Measurements from ENCODE around the gene ANO10. TPM values are rescaled to one million over a fixed set of nuclear protein-coding genes. Genes with fewer than 3 reads are reported as not detected.
"Not testable (repeated sequence)": the region's sequence is repeated elsewhere in the genome, so short reads cannot be mapped to it uniquely, and the experiment has no call there.

The ANO10 gene
- total RNA-seq, 2 experiments from 2014 or later, result 12.4 to 14.3 TPM

DNA sequence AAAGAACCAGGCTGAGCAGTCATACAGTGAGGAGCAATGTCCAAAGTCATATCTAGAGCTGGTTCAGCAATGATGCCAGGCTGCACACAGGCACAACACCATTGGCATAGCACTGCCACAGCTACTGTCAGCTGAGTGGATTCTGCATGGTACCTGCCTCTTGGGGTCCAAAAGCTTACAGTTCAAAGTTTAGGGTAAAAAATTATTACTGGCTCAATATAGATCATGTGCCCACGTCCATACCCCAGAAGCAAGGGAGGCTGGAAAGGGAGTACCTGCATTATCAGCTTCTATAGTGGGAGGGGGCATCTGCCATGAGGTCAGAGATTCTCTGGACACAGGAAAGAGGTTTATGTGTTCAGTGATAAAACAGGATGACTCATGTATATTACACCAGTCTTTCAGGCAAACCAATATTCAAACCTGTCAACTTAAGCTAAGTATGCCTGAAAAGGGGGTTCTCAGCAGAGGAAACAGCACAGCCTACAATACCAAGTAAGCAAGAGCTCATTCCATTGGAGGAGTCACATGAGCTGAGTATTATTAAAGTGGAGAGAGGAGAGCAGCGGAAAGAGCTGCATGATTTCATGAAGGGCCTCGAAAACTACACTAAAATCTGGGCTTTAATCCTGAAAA is 99.0 kb downstream of the ANO10 start:
- peaks cover 23% of the 10 kb centered on the region for H3K9me3 Mint-ChIP-seq
- no peak overlapping the region for H3K4me3 Mint-ChIP-seq
- H3K27ac Mint-ChIP-seq, result no peak overlapping the region
- no peaks in the 10 kb centered on the region for H3K4me1 Mint-ChIP-seq
- H3K27me3 Mint-ChIP-seq, result no peaks in the 10 kb centered on the region
- ChIA-PET CTCF (interaction anchor here (0.9 to 1.3 kb wide), 3 partner anchors 9 to 20 kb away, joined by 3 to 5 read pairs (median 4); no protein-coding TSS in a partner anchor), POLR2A (no interaction called here)
- DNase-seq, result no peak
- H3K36me3 Mint-ChIP-seq (ENCODE audit: low read depth), result peaks cover 12% of the 10 kb centered on the region

- CTCF ChIA-PET, result no interaction called here
Measured at GRCh38 chr3:43521941-43522340, 99.9 kb downstream of the ANO10 start.

DNA sequence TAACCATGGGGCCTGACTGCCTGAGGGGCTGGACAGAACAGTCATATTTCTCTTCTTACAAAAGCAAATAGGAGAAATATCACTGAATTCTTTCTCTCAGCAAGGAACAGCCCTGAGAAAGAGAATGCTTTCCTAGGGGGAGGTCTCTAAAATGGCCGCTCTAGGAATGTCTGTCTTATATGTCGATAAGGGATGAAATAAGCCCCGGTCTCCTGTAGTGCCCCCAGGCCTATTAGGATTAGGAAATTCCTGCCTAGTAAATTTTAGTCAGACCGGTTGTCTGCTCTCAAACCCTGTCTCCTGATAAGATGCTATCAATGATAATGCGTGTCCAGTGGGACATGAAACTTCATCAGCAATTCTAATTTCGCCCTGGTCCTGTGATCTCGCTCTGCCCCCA is 103.3 kb downstream of the ANO10 start:
- H3K27ac Mint-ChIP-seq, H3K4me1 Mint-ChIP-seq, DNase-seq, POLR2A ChIA-PET, CTCF ChIA-PET, H3K4me3 Mint-ChIP-seq, H3K27me3 Mint-ChIP-seq: not testable (repeated sequence)
- peaks cover 12% of the 10 kb centered on the region for H3K36me3 Mint-ChIP-seq (ENCODE audit: low read depth)
- peaks cover 26% of the 10 kb centered on the region for H3K9me3 Mint-ChIP-seq

More at GRCh38 chr3:43521941-43522340, 99.9 kb downstream of the ANO10 start:
- POLR2A ChIA-PET, result no interaction called here
- Mint-ChIP-seq H3K27me3 (no peaks in the 10 kb centered on the region), H3K4me1 (no peaks in the 10 kb centered on the region), H3K27ac (no peak overlapping the region), H3K9me3 (peaks cover 24% of the 10 kb centered on the region), H3K36me3 (ENCODE audit: low read depth) (peaks cover 14% of the 10 kb centered on the region), H3K4me3 (no peak overlapping the region)
- DNase-seq, result no peak

DNA sequence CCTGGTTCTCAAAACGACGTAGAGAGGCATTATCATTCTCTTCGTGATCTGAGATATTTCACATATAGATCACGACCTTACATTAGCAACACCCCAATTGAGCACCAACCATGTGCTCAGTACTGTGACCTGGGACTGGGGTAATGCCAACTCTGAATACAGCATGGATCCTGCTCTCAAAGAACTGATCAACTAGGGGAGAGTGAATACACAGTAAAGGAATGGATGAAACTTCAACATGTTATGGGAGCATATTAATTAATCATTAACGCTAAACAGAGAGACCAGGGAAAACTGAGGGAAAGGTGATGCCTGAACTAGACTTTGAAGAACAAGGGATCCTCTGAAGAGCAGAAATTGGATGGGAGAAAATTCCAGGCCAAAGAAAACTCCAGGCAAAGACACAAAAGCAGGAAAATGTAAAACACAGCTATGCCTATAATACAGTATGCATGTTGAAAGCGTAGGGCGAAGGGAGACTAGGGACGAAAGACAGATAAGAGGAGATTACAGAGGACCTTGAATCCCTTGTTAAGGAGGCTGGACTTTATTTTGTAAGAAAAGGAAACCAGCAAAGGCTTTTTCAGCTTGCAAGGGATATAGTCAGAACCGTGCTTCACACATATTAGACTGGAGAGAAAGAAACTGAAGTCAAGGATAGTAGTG is 105.7 kb downstream of the ANO10 start:
- Mint-ChIP-seq H3K9me3 (peaks cover 26% of the 10 kb centered on the region), H3K4me1 (no peaks in the 10 kb centered on the region), H3K4me3 (no peak overlapping the region), H3K27ac (no peak overlapping the region), H3K27me3 (no peaks in the 10 kb centered on the region), H3K36me3 (ENCODE audit: low read depth) (peaks cover 12% of the 10 kb centered on the region)
- ChIA-PET POLR2A (no interaction called here), CTCF (no interaction called here)
- no peak for DNase-seq

GRCh38 chr3:43515208-43515917 is 106.4 kb downstream of the ANO10 start:
- CTCF ChIA-PET, result no interaction called here

GRCh38 chr3:43512754-43513404 is 108.9 kb downstream of the ANO10 start:
- DNase-seq, result no peak
- H3K27me3 Mint-ChIP-seq, result no peaks in the 10 kb centered on the region
- peaks cover 6% of the 10 kb centered on the region for H3K9me3 Mint-ChIP-seq
- H3K27ac Mint-ChIP-seq, result no peak overlapping the region
- ChIA-PET POLR2A (interaction anchor here (0.7 kb wide), 1 partner anchor 181 kb away, joined by 4 read pairs; no protein-coding TSS in a partner anchor), CTCF (interaction anchor here (1.1 kb wide), 1 partner anchor 10 kb away, joined by 3 read pairs; no protein-coding TSS in a partner anchor)
- H3K4me1 Mint-ChIP-seq, result no peaks in the 10 kb centered on the region
- peaks cover 2% of the 10 kb centered on the region for H3K36me3 Mint-ChIP-seq (ENCODE audit: low read depth)
- no peak overlapping the region for H3K4me3 Mint-ChIP-seq

More at GRCh38 chr3:43515208-43515917, 106.4 kb downstream of the ANO10 start:
- POLR2A ChIA-PET, result no interaction called here
- peaks cover 12% of the 10 kb centered on the region for H3K36me3 Mint-ChIP-seq (ENCODE audit: low read depth)
- no peaks in the 10 kb centered on the region for H3K27me3 Mint-ChIP-seq
- no peak overlapping the region for H3K27ac Mint-ChIP-seq
- peaks cover 26% of the 10 kb centered on the region for H3K9me3 Mint-ChIP-seq
- no peak overlapping the region for H3K4me3 Mint-ChIP-seq
- no peaks in the 10 kb centered on the region for H3K4me1 Mint-ChIP-seq
- DNase-seq, result no peak

DNA sequence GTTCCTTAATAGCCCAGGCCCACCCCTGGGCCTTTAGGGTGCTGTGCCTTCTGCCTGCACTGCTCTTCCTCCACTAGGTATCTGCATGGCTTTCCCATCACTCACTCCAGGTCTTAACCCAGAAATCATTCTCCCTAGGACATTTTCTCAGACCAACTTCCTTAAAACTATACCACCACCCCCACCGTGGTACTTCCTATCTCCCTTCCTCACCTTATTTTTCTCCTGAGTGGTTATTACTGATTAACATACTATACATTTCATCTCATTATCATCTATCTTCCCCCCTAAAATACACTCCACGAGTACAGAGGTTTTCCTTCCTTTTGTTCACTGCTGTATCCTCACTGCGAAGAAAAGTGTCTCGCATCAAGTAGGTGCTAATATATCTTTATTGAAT is 115.2 kb downstream of the ANO10 start:
- Mint-ChIP-seq H3K36me3 (ENCODE audit: low read depth) (peaks cover 1% of the 10 kb centered on the region), H3K27ac (no peak overlapping the region), H3K9me3 (no peaks in the 10 kb centered on the region), H3K4me3 (no peak overlapping the region), H3K27me3 (no peaks in the 10 kb centered on the region), H3K4me1 (peaks cover 15% of the 10 kb centered on the region)
- ChIA-PET CTCF (no interaction called here), POLR2A (no interaction called here)
- DNase-seq, result no peak

- POLR2A ChIA-PET, result no interaction called here
- H3K27me3 Mint-ChIP-seq, result no peaks in the 10 kb centered on the region
- no peak for DNase-seq
- H3K9me3 Mint-ChIP-seq, result no peaks in the 10 kb centered on the region
- H3K27ac Mint-ChIP-seq, result no peak overlapping the region
- peaks cover 19% of the 10 kb centered on the region for H3K4me1 Mint-ChIP-seq
- CTCF ChIA-PET, result no interaction called here
- peaks cover 1% of the 10 kb centered on the region for H3K36me3 Mint-ChIP-seq (ENCODE audit: low read depth)
- no peak overlapping the region for H3K4me3 Mint-ChIP-seq
Measured at GRCh38 chr3:43505351-43505750, 116.5 kb downstream of the ANO10 start.

DNA sequence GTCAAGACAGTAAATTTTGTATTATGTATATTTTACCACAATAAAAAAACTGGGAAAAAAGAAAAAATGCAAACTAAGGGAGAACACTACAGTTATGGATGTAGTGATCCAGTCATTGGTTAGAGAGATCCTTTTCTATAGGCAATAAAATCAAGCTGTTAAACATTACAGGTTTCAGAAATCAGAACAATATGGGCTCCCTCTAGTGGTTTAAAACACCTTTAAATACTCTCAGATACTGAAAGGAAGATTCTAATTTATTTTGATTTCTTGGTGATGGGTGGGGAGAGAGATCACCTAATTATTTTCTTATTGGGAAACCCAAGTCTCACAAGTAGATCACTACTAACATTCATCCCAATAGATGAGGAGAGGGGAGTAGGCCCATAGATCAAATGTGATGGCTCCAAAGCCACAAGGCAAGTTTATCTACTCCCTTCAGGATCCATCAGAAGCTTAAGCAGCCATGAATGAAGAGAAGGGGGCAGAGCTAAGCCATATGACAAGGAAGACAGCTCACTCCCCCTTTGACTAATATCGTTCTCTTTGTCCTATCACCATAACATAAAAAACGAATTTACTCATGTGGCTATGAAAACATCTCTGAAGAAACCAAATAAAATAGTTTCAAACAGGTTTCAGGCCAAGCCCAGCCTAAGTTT is 118.6 kb downstream of the ANO10 start:
- CTCF ChIA-PET, result interaction anchor here (0.9 to 2.2 kb wide), 11 partner anchors 8 to 542 kb away, joined by 3 to 6 read pairs (median 3); no protein-coding TSS in a partner anchor
- no peaks in the 10 kb centered on the region for H3K9me3 Mint-ChIP-seq
- H3K27me3 Mint-ChIP-seq, result no peaks in the 10 kb centered on the region
- peaks cover 27% of the 10 kb centered on the region for H3K4me1 Mint-ChIP-seq
- peaks cover 1% of the 10 kb centered on the region for H3K36me3 Mint-ChIP-seq (ENCODE audit: low read depth)
- no peak overlapping the region for H3K4me3 Mint-ChIP-seq
- H3K27ac Mint-ChIP-seq, result no peak overlapping the region
- DNase-seq, result no peak
- POLR2A ChIA-PET, result interaction anchor here (0.6 kb wide), 1 partner anchor 123 kb away, joined by 3 read pairs; no protein-coding TSS in a partner anchor

DNA sequence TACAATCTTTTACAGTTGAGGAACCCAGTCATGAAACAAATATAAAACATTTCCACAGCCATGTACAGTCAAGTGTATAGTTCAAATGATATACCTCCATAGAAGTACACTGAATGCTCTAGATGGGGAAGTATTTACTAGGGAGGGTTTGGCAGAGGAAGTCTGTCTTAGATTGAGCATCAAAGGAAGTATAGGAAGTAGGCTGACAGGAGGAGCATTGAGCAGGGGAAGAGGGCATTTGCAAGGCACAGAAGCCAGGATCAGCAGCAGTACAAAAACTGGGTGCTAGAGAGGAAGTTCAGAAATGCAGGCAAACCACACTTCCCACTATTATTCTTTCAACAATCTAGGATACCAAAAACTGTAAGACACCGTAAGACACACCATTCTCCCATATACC is 122.6 kb downstream of the ANO10 start:
- peaks cover 23% of the 10 kb centered on the region for H3K4me1 Mint-ChIP-seq
- POLR2A ChIA-PET, result no interaction called here
- no peaks in the 10 kb centered on the region for H3K9me3 Mint-ChIP-seq
- no peak overlapping the region for H3K27ac Mint-ChIP-seq
- H3K36me3 Mint-ChIP-seq (ENCODE audit: low read depth), result peaks cover 1% of the 10 kb centered on the region
- H3K4me3 Mint-ChIP-seq, result no peak overlapping the region
- peaks cover 4% of the 10 kb centered on the region for H3K27me3 Mint-ChIP-seq
- CTCF ChIA-PET, result no interaction called here
- no peak for DNase-seq

GRCh38 chr3:43497905-43498365 is 123.9 kb downstream of the ANO10 start:
- no peak overlapping the region for H3K4me3 Mint-ChIP-seq
- peaks cover 1% of the 10 kb centered on the region for H3K36me3 Mint-ChIP-seq (ENCODE audit: low read depth)
- peaks cover 23% of the 10 kb centered on the region for H3K4me1 Mint-ChIP-seq
- H3K27me3 Mint-ChIP-seq, result peaks cover 5% of the 10 kb centered on the region
- ChIA-PET CTCF (no interaction called here), POLR2A (no interaction called here)
- no peaks in the 10 kb centered on the region for H3K9me3 Mint-ChIP-seq
- DNase-seq, result no peak
- no peak overlapping the region for H3K27ac Mint-ChIP-seq

- Mint-ChIP-seq H3K9me3 (no peaks in the 10 kb centered on the region), H3K27me3 (peaks cover 6% of the 10 kb centered on the region), H3K4me3 (no peak overlapping the region), H3K4me1 (peaks cover 19% of the 10 kb centered on the region), H3K27ac (no peak overlapping the region), H3K36me3 (ENCODE audit: low read depth) (peaks cover 1% of the 10 kb centered on the region)
- no peak for DNase-seq
- ChIA-PET CTCF (no interaction called here), POLR2A (no interaction called here)
Measured at GRCh38 chr3:43497422-43497821, 124.4 kb downstream of the ANO10 start.

All from activated CD4-positive, alpha-beta T cell treated with anti-CD3 and anti-CD28 coated beads, Interleukin-2, amount 10 ng/mL, durations not matched to agents 7 days and 5 days (primary cell).